H4 (cell line): ENCODE measurements around the gene POLR2M. TPM values are rescaled to one million over a fixed set of nuclear protein-coding genes. Genes with fewer than 3 reads are reported as not detected.

ENCODE experiments used
- DNase-seq: peaks from one replicate; pipeline ENCODE4 v3.0.0-alpha.2; 2015; ENCODE audit warnings: low spot score
- total RNA-seq: library from RNA; depleted of rRNA; stranded (reverse); fragments of >200 nt; shearing (Covaris generic); gene quantifications from 2 replicates; pipeline ENCODE4 v1.2.3, GENCODE V29; 2014; rRNA removed

POLR2M gene
- total RNA-seq, 1 experiment from 2014 or later = 42.5 TPM

GRCh38 chr15:57738734-57739237, 32.3 kb downstream of the POLR2M start:
- DNase-seq = no peak

GRCh38 chr15:57740048-57740447, 33.5 kb downstream of the POLR2M start:
- no peak for DNase-seq

- no peak for DNase-seq
These were observed 34.6 kb downstream of the POLR2M start for GRCh38 chr15:57741089-57741488.

- DNase-seq = no peak
These were observed 36.9 kb downstream of the POLR2M start for GRCh38 chr15:57743424-57743823.

- no peak for DNase-seq
These were observed 40.3 kb downstream of the POLR2M start for GRCh38 chr15:57746786-57747185.

- no peak for DNase-seq
These were observed 40.8 kb downstream of the POLR2M start for GRCh38 chr15:57747206-57747896.

- DNase-seq = peak; percentile 39
These were observed 44.8 kb downstream of the POLR2M start for GRCh38 chr15:57751177-57751800.

GRCh38 chr15:57752436-57752835, 45.9 kb downstream of the POLR2M start:
- DNase-seq = no peak

- DNase-seq = no peak
These were observed 46.3 kb downstream of the POLR2M start for GRCh38 chr15:57752840-57753239.

- no peak for DNase-seq
These were observed 50.0 kb downstream of the POLR2M start for GRCh38 chr15:57756466-57756865.

GRCh38 chr15:57758560-57758959, 52.0 kb downstream of the POLR2M start:
- no peak for DNase-seq

GRCh38 chr15:57761562-57761961, 55.0 kb downstream of the POLR2M start:
- no peak for DNase-seq

GRCh38 chr15:57762302-57762701, 55.8 kb downstream of the POLR2M start:
- no peak for DNase-seq

GRCh38 chr15:57763176-57763964, 56.9 kb downstream of the POLR2M start:
- DNase-seq = no peak

Other genes with a start within 250 kb of the POLR2M start
- gene MYZAP, start 114.8 kb upstream of the POLR2M start, total RNA-seq = 1.5 and 5.1 TPM in 2 replicates